ENCODE data around the gene DIP2A.

The DIP2A gene

GRCh38 chr21:46606427-46606813 is 147.7 kb downstream of the DIP2A start:
- Histone ChIP-seq H3K79me2 (ENCODE audit: insufficient read depth, low read length) (no peaks in the 10 kb centered on the region), H3K27me3 (ENCODE audit: insufficient read depth, low read length, poor library complexity) (no peaks in the 10 kb centered on the region), H4K20me1 (ENCODE audit: insufficient read depth, low read length) (no peaks in the 10 kb centered on the region), H3K9ac (ENCODE audit: low read depth, low read length) (no peak overlapping the region), H2AFZ (ENCODE audit: low read depth, low read length) (no peak overlapping the region), H3K4me1 (ENCODE audit: insufficient read depth, low read length) (peaks cover 16% of the 10 kb centered on the region), H3K36me3 (ENCODE audit: insufficient read depth, low read length) (no peaks in the 10 kb centered on the region), H3K4me2 (ENCODE audit: insufficient read depth, low read length) (no peak overlapping the region), H3K4me3 (ENCODE audit: low read depth in 1 of 2, low read length in 2 of 2) (no peak overlapping the region), H3K27ac (ENCODE audit: low read length) (peak overlapping the region; percentile 44; the same call in 1 of the 2 replicates), H3K9me3 (ENCODE audit: insufficient read depth, low read length, severe bottlenecking) (peaks cover 4% of the 10 kb centered on the region)
- DNase-seq (no peak), ATAC-seq (ENCODE audit: insufficient read depth, low read depth) (peak; percentile 27)
- no peak for TF ChIP-seq EZH2 (IDR thresholded peaks at IDR 0.05; ENCODE audit: borderline replicate concordance, low read depth, low read length, severe bottlenecking)
- TF ChIP-seq CTCF (IDR thresholded peaks at IDR 0.05; ENCODE audit: borderline replicate concordance, extremely low read depth, low read length, poor library complexity, severe bottlenecking): no peak

DNA sequence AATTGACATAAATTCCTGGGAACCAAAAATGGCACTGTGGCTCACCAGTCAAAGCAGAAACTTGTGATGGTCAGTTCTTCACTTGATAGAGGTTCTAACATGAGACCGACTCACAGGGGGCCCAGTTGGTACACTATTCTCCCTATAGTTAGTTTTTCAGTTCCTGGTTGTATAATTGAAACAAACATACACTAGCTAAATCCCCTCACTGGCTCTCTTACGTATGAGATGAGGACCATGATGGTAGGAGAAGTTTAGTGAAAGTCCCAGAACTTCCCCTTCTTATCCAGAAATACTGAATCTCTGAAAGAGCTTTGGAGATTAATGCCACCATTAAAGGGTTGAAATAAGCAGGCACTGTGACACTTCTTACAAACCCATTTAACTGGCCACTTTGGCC is 148.9 kb downstream of the DIP2A start:
- no peak for DNase-seq
- Histone ChIP-seq H3K4me1 (ENCODE audit: insufficient read depth, low read length) (peaks cover 16% of the 10 kb centered on the region), H3K36me3 (ENCODE audit: insufficient read depth, low read length) (no peaks in the 10 kb centered on the region), H3K4me3 (ENCODE audit: low read depth in 1 of 2, low read length in 2 of 2) (no peak overlapping the region), H3K4me2 (ENCODE audit: insufficient read depth, low read length) (no peak overlapping the region), H3K9me3 (ENCODE audit: insufficient read depth, low read length, severe bottlenecking) (peaks cover 4% of the 10 kb centered on the region), H3K27me3 (ENCODE audit: insufficient read depth, low read length, poor library complexity) (no peaks in the 10 kb centered on the region), H3K9ac (ENCODE audit: low read depth, low read length) (no peak overlapping the region), H3K79me2 (ENCODE audit: insufficient read depth, low read length) (no peaks in the 10 kb centered on the region), H3K27ac (ENCODE audit: low read length) (no peak overlapping the region), H2AFZ (ENCODE audit: low read depth, low read length) (no peak overlapping the region), H4K20me1 (ENCODE audit: insufficient read depth, low read length) (no peaks in the 10 kb centered on the region)
- TF ChIP-seq CTCF (IDR thresholded peaks at IDR 0.05; ENCODE audit: borderline replicate concordance, extremely low read depth, low read length, poor library complexity, severe bottlenecking) (no peak), EZH2 (IDR thresholded peaks at IDR 0.05; ENCODE audit: borderline replicate concordance, low read depth, low read length, severe bottlenecking) (no peak)
- ATAC-seq (ENCODE audit: insufficient read depth, low read depth): no peak

GRCh38 chr21:46608672-46609111 is 150.0 kb downstream of the DIP2A start:
- H3K27me3 ChIP-seq (ENCODE audit: insufficient read depth, low read length, poor library complexity): no peaks in the 10 kb centered on the region
- TF ChIP-seq EZH2 (IDR thresholded peaks at IDR 0.05; ENCODE audit: borderline replicate concordance, low read depth, low read length, severe bottlenecking) (no peak), CTCF (IDR thresholded peaks at IDR 0.05; ENCODE audit: borderline replicate concordance, extremely low read depth, low read length, poor library complexity, severe bottlenecking) (no peak)
- no peak overlapping the region for H2AFZ ChIP-seq (ENCODE audit: low read depth, low read length)
- no peak overlapping the region for H3K9ac ChIP-seq (ENCODE audit: low read depth, low read length)
- H3K4me3 ChIP-seq (ENCODE audit: low read depth in 1 of 2, low read length in 2 of 2): no peak overlapping the region
- DNase-seq (no peak), ATAC-seq (ENCODE audit: insufficient read depth, low read depth) (no peak)
- no peaks in the 10 kb centered on the region for H3K36me3 ChIP-seq (ENCODE audit: insufficient read depth, low read length)
- no peak overlapping the region for H3K27ac ChIP-seq (ENCODE audit: low read length)
- peaks cover 4% of the 10 kb centered on the region for H3K9me3 ChIP-seq (ENCODE audit: insufficient read depth, low read length, severe bottlenecking)
- peaks cover 16% of the 10 kb centered on the region for H3K4me1 ChIP-seq (ENCODE audit: insufficient read depth, low read length)
- H4K20me1 ChIP-seq (ENCODE audit: insufficient read depth, low read length): no peaks in the 10 kb centered on the region
- H3K4me2 ChIP-seq (ENCODE audit: insufficient read depth, low read length): no peak overlapping the region
- no peaks in the 10 kb centered on the region for H3K79me2 ChIP-seq (ENCODE audit: insufficient read depth, low read length)

All from DND-41 (cell line).